HG03460 (cell line): ENCODE measurements around the gene IL1R2.

ENCODE experiments used
- ATAC-seq: cut with Tn5 transposase; IDR thresholded peaks from one replicate; pipeline ENCODE4 v1.9.1; 2021; ENCODE audit not compliant: unreplicated experiment

IL1R2 gene

DNA sequence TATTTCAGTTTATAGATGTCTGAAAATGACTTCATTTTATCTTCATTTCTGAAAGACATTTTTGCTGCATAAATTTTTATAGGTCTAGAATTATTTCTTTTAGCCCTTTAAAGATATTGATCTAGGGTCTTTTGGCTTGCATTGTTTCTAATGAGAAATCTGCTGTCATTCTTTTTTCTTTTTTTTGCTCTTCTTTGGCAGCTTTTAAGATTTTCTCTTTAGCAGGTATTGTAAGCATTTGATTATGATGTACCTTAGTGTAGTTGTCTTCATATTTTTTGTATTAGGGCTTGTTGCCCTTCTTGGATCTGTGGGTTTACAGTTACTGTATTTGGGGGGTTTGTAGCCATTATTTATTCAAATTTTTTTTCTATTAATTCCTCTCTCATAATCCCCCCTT, 84.8 kb downstream of the IL1R2 start:
- ATAC-seq, result no peak
